Tibial nerve (tissue), 4 donors: Measurements from ENCODE around the gene ZDHHC18. TPM values are rescaled to one million over a fixed set of nuclear protein-coding genes. Genes with fewer than 3 reads are reported as not detected.
A peak's percentile ranks its signal among the peaks of the same experiment; 100 is the strongest.

Source experiments
- DNase-seq, 2 donors: peaks; one replicate each; pipeline ENCODE4 v3.0.0-alpha.2; 2019; ENCODE audit warnings: low spot score in 2 of 2
- H3K27ac ChIP-seq, 4 donors: fragments of 200-600 bp; sonication (generic) in 3 of 4; one replicate each; pipeline ENCODE4 v1.5.1; 2017 to 2019; ENCODE audit warnings: mild to moderate bottlenecking in 1 of 4
- H3K27me3 ChIP-seq, 2 donors: fragments of 200-600 bp; sonication (generic) in 1 of 2; one replicate each; pipeline versions ENCODE4 v1.5.1 to v1.6.0; 2017 to 2019
- H3K36me3 ChIP-seq, 3 donors: fragments of 200-600 bp; sonication (generic); one replicate each; pipeline ENCODE4 v1.5.1; 2018 to 2019
- H3K4me1 ChIP-seq, 4 donors: fragments of 200-600 bp; sonication (generic) in 3 of 4; one replicate each; pipeline ENCODE4 v1.5.1; 2017 to 2019
- H3K4me3 ChIP-seq, 4 donors: fragments of 200-600 bp; sonication (generic) in 3 of 4; one replicate each; pipeline ENCODE4 v1.5.1; 2017 to 2019; ENCODE audit warnings: mild to moderate bottlenecking in 1 of 4, moderate library complexity in 1 of 4
- H3K9me3 ChIP-seq, 4 donors: fragments of 200-600 bp; sonication (generic) in 3 of 4; one replicate each; pipeline ENCODE4 v1.5.1; 2017 to 2019
- EP300 ChIP-seq, 2 donors: sonication (generic); formaldehyde crosslinking; IDR thresholded peaks; one replicate each; pipeline ENCODE4 v1.6.1; 2017; ENCODE audit warnings: antibody characterized with exemption in 2 of 2, mild to moderate bottlenecking in 1 of 2
- POLR2A ChIP-seq, 2 donors: fragments of 450-650 bp; IDR thresholded peaks; one replicate each; pipeline ENCODE4 v1.6.1; 2017; ENCODE audit warnings: antibody characterized with exemption in 2 of 2, mild to moderate bottlenecking in 2 of 2, moderate library complexity in 2 of 2
- WGBS, 2 donors: methylation state at CpG; one replicate each; pipeline ENCODE4 v1.1.5; 2018; 5-methylcytosine and 5-hydroxymethylcytosine counted together
- total RNA-seq, 4 donors: library from RNA; depleted of rRNA; stranded (reverse); fragments of >200 nt; gene quantifications; one replicate each; pipeline ENCODE4 v1.1.0, GENCODE V29; 2016
- TF ChIP-seq, protein P1 (sequence below), 5 experiments: fragments of 200-600 bp in 3 of 5; fragments of 450-650 bp in 2 of 5; sonication (generic) in 3 of 5; IDR thresholded peaks; one replicate each; pipeline ENCODE4 v1.5.1; 2016 to 2019; ENCODE audit warnings: antibody characterized with exemption in 5 of 5, mild to moderate bottlenecking in 3 of 5, moderate library complexity in 2 of 5

The ZDHHC18 gene
- total RNA-seq, 4 donors from 2014 or later, result 9.2 to 13.5 (median 10.0) TPM

DNA sequence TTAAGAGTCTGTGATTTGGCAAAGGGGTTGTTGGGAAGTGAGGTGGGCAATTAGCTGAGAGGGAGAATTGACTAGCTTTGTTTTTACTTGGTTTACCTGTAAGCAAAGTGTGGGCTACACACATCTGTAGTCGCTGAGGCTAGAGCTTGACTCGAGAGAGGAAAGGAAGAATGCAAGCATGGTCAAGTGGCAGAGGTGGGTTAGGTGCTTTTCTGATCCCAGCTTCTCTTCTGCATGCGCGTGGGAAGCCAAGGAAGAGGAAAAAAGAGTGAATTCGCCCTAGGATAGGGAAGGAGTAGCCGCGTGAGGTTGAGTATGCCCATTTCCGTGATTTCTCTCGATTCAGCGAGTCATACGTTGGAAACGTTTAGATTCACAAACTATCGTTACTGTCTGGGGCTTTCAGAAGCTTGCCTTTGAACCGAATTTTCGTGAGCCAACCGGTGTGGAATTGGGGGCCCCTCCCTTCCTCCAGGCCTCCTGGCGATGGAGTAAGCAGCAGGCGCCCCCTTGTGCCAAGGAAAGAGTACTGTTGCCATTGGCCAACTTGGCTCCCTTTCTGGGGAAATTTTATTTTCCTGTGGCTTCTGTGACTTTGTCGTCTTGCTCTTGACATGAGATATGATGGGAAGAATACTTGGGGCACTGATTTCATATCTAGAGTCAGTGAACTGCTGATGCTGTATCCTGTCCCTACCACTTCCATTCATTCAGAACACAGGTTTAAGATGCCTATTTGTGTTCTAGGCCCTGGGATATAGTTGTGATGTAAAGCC is 37.5 kb upstream of the ZDHHC18 start:
- no peaks in the 10 kb centered on the region for H3K27me3 ChIP-seq
- WGBS, 2 donors, result 0 to 1% methylated on average over 19 of the region's 19 CpGs
- peak in 1 of 2 donors; percentile 47 for TF ChIP-seq POLR2A (IDR thresholded peaks at IDR 0.05)
- TF ChIP-seq, protein P1, sequence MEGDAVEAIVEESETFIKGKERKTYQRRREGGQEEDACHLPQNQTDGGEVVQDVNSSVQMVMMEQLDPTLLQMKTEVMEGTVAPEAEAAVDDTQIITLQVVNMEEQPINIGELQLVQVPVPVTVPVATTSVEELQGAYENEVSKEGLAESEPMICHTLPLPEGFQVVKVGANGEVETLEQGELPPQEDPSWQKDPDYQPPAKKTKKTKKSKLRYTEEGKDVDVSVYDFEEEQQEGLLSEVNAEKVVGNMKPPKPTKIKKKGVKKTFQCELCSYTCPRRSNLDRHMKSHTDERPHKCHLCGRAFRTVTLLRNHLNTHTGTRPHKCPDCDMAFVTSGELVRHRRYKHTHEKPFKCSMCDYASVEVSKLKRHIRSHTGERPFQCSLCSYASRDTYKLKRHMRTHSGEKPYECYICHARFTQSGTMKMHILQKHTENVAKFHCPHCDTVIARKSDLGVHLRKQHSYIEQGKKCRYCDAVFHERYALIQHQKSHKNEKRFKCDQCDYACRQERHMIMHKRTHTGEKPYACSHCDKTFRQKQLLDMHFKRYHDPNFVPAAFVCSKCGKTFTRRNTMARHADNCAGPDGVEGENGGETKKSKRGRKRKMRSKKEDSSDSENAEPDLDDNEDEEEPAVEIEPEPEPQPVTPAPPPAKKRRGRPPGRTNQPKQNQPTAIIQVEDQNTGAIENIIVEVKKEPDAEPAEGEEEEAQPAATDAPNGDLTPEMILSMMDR (IDR thresholded peaks at IDR 0.05), result peak; percentile 89 to 98 (median 96)
- peak; percentile 64 to 83 for TF ChIP-seq EP300 (IDR thresholded peaks at IDR 0.05)
- H3K27ac ChIP-seq, result peak overlapping the region; percentile 96 to 100 (median 98)
- H3K36me3 ChIP-seq, result peaks cover 0 to 23% (median 0%) of the 10 kb centered on the region in 3 donors
- peaks cover 7 to 49% (median 37%) of the 10 kb centered on the region in 4 donors for H3K4me1 ChIP-seq
- DNase-seq, result peak; percentile 66 to 83
- H3K4me3 ChIP-seq, result peak overlapping the region; percentile 79 to 84 (median 82)
- no peaks in the 10 kb centered on the region for H3K9me3 ChIP-seq

DNA sequence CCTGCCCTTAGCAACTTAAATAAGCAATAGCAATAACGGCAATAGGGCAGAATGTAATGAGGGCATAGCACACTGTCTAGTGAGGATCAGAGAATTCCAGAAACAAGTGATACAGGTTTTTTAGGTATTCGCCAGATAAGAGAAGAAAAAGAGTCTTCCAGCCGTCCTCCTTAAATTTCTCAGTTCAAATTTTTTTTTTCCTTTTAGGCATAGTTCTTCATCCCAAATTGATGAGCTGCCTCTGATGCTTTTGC is 36.9 kb upstream of the ZDHHC18 start:
- peaks cover 6 to 44% (median 33%) of the 10 kb centered on the region in 4 donors for H3K4me1 ChIP-seq
- no peaks in the 10 kb centered on the region for H3K27me3 ChIP-seq
- peak overlapping the region in 2 of 4 donors; percentile 62 to 100 for H3K27ac ChIP-seq
- no peak overlapping the region for H3K4me3 ChIP-seq
- no peak for DNase-seq
- H3K36me3 ChIP-seq, result peaks cover 0 to 28% (median 0%) of the 10 kb centered on the region in 3 donors
- no peaks in the 10 kb centered on the region for H3K9me3 ChIP-seq
- TF ChIP-seq EP300 (IDR thresholded peaks at IDR 0.05) (no peak), POLR2A (IDR thresholded peaks at IDR 0.05) (no peak)
- TF ChIP-seq, protein P1 (IDR thresholded peaks at IDR 0.05), result no peak
- WGBS, 2 donors, result 60 to 66% methylated on average over 3 of the region's 3 CpGs

DNA sequence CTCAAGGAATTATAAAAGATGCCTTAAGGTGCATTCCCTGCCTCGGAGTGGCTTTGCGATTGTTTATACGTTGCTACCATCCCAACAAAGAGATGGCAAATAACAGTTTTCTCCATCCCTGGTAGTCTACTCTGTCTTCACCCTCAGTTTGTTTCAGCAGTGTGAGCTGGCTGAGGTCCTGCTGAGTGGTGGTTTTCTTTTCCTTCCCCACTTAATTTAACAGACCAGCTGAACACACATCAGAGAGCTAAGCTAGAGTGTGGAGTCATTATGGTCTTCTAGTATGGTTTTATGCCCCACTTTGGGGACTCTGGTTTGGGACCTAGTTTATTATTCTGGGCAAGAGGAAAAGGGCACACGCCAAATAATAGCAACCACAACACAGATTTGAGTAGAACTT is 36.6 kb upstream of the ZDHHC18 start:
- no peak for DNase-seq
- WGBS, 2 donors, result 49 to 52% methylated on average over 4 of the region's 4 CpGs
- Histone ChIP-seq H3K27me3 (no peaks in the 10 kb centered on the region), H3K9me3 (no peaks in the 10 kb centered on the region), H3K4me3 (no peak overlapping the region), H3K36me3 (peaks cover 0 to 32% (median 3%) of the 10 kb centered on the region in 3 donors), H3K4me1 (peaks cover 2 to 40% (median 29%) of the 10 kb centered on the region in 4 donors), H3K27ac (peak overlapping the region in 1 of 4 donors; percentile 62)
- TF ChIP-seq, protein P1 (IDR thresholded peaks at IDR 0.05), result no peak
- no peak for TF ChIP-seq POLR2A (IDR thresholded peaks at IDR 0.05)
- no peak for TF ChIP-seq EP300 (IDR thresholded peaks at IDR 0.05)

DNA sequence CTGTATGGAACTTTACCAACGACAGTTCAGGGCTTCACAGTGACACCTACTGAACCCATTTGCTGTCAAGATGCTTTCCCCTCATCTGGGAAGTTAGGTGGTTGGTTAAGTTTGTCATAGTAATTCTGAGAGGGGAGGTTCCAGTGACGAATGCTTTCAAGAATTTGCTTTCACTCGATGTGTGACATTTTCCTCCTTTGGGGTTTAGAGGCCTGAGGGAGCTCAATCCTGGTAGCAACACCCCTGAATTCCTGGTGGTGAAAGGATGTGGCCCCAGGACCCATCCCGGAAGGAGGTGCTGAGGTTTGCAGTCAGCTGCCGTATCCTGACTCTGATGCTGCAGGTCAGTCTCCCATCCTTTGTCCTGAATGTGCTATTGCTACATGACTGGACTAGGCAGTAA is 35.9 kb upstream of the ZDHHC18 start:
- TF ChIP-seq, protein P1 (IDR thresholded peaks at IDR 0.05), result no peak
- Histone ChIP-seq H3K4me3 (no peak overlapping the region), H3K36me3 (peaks cover 0 to 37% (median 6%) of the 10 kb centered on the region in 3 donors), H3K27ac (no peak overlapping the region), H3K9me3 (no peaks in the 10 kb centered on the region), H3K27me3 (no peaks in the 10 kb centered on the region), H3K4me1 (peaks cover 0 to 34% (median 22%) of the 10 kb centered on the region in 4 donors)
- whole genome bisulfite sequencing, 2 donors, result 56 to 65% methylated on average over 5 of the region's 5 CpGs
- no peak for DNase-seq

DNA sequence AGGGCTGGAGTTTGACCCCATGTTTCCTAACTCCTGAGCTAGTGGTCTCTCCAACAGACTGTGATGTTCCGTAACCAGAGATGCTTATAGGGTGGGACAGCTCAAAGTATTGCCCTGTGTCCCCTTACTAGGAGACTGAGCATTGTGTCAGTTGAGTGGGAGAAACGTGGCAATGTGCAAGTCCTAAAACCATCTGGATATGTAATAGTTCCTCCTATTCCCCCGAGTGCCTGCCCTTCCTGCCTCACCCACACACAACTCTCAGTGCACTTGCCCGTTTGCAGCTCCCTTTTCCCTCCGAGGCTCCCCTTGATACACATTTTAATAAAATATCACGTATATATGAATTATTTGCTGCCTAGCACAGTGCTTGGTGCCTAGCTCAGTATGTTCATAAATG is 35.3 kb upstream of the ZDHHC18 start:
- Histone ChIP-seq H3K27me3 (no peaks in the 10 kb centered on the region), H3K9me3 (no peaks in the 10 kb centered on the region), H3K36me3 (peaks cover 0 to 37% (median 6%) of the 10 kb centered on the region in 3 donors), H3K4me3 (no peak overlapping the region), H3K27ac (no peak overlapping the region), H3K4me1 (peaks cover 0 to 28% (median 16%) of the 10 kb centered on the region in 4 donors)
- 46 to 48% methylated on average over 6 of the region's 6 CpGs for WGBS, 2 donors
- no peak for DNase-seq
- TF ChIP-seq, protein P1 (IDR thresholded peaks at IDR 0.05), result no peak
- TF ChIP-seq POLR2A (IDR thresholded peaks at IDR 0.05) (no peak), EP300 (IDR thresholded peaks at IDR 0.05) (no peak)
